Breast epithelium (tissue), 4 donors: ENCODE results near the gene NOTCH3. TPM values are rescaled to one million over a fixed set of nuclear protein-coding genes. Genes with fewer than 3 reads are reported as not detected.

ENCODE experiments used
- DNase-seq, 2 donors: peaks; one replicate each; pipeline ENCODE4 v3.0.0-alpha.2; 2019; ENCODE audit warnings: low spot score in 2 of 2
- H3K27ac ChIP-seq, 2 donors: fragments of 200-600 bp; sonication (generic) in 1 of 2; one replicate each; pipeline ENCODE4 v1.5.1; 2016 to 2019; ENCODE audit warnings: mild to moderate bottlenecking in 1 of 2
- H3K27me3 ChIP-seq, 2 donors: fragments of 200-600 bp; sonication (generic) in 1 of 2; one replicate each; pipeline versions ENCODE4 v1.5.1 to v1.6.0; 2017 to 2019; ENCODE audit warnings: control low read depth in 1 of 2, mild to moderate bottlenecking in 1 of 2
- H3K36me3 ChIP-seq: fragments of 200-600 bp; one replicate; pipeline ENCODE4 v1.5.1; 2019
- H3K4me1 ChIP-seq, 2 donors: fragments of 200-600 bp; sonication (generic); one replicate each; pipeline ENCODE4 v1.5.1; 2016 to 2019; ENCODE audit warnings: control low read depth in 1 of 2
- H3K4me3 ChIP-seq, 3 donors: fragments of 200-600 bp; sonication (generic); 1 replicate in 2 of 3; 2 replicates in 1 of 3; pipeline ENCODE4 v1.5.1; 2016 to 2019; ENCODE audit warnings: mild to moderate bottlenecking in 3 of 3, moderate library complexity in 2 of 3
- H3K9me3 ChIP-seq, 2 donors: fragments of 200-600 bp; sonication (generic) in 1 of 2; one replicate each; pipeline ENCODE4 v1.5.1; 2016 to 2019; ENCODE audit warnings: control low read depth in 1 of 2
- POLR2A ChIP-seq: fragments of 450-650 bp; IDR thresholded peaks from one replicate; pipeline ENCODE4 v1.6.1; 2016; ENCODE audit warnings: antibody characterized with exemption, mild to moderate bottlenecking, moderate library complexity
- POLR2AphosphoS5 ChIP-seq, 3 donors: sonication (generic); formaldehyde crosslinking; IDR thresholded peaks; one replicate each; pipeline ENCODE4 v1.6.1; 2017; ENCODE audit warnings: antibody characterized with exemption in 3 of 3
- intact Hi-C: fragments of 100-400 bp; cut with DNase I; formaldehyde crosslinking; loops from one replicate; pipeline ENCODE4 v1.15.1; 2023; ENCODE audit warnings: low total_unique reads
- total RNA-seq, 3 donors: library from RNA; depleted of rRNA; stranded (reverse); fragments of >200 nt; gene quantifications; one replicate each; pipeline ENCODE4 v1.1.0, GENCODE V29; 2016
- TF ChIP-seq, protein P1 (sequence below), 3 donors: fragments of 450-650 bp; IDR thresholded peaks; one replicate each; pipeline ENCODE4 v1.5.1; 2016 to 2017; ENCODE audit warnings: antibody characterized with exemption in 3 of 3, mild to moderate bottlenecking in 3 of 3, moderate library complexity in 3 of 3

Gene NOTCH3
- total RNA-seq, 3 donors from 2014 or later: 22.0 to 36.4 (median 22.7) TPM

- Histone ChIP-seq H3K27me3 (no peaks in the 10 kb centered on the region), H3K27ac (peak overlapping the region in 1 of 2 donors; percentile 9), H3K4me3 (no peak overlapping the region), H3K9me3 (no peaks in the 10 kb centered on the region), H3K36me3 (no peaks in the 10 kb centered on the region), H3K4me1 (no peaks in the 10 kb centered on the region)
- intact Hi-C loops: no loop called here
- TF ChIP-seq POLR2AphosphoS5 (IDR thresholded peaks at IDR 0.05) (no peak), POLR2A (no peak)
- TF ChIP-seq, protein P1, sequence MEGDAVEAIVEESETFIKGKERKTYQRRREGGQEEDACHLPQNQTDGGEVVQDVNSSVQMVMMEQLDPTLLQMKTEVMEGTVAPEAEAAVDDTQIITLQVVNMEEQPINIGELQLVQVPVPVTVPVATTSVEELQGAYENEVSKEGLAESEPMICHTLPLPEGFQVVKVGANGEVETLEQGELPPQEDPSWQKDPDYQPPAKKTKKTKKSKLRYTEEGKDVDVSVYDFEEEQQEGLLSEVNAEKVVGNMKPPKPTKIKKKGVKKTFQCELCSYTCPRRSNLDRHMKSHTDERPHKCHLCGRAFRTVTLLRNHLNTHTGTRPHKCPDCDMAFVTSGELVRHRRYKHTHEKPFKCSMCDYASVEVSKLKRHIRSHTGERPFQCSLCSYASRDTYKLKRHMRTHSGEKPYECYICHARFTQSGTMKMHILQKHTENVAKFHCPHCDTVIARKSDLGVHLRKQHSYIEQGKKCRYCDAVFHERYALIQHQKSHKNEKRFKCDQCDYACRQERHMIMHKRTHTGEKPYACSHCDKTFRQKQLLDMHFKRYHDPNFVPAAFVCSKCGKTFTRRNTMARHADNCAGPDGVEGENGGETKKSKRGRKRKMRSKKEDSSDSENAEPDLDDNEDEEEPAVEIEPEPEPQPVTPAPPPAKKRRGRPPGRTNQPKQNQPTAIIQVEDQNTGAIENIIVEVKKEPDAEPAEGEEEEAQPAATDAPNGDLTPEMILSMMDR (IDR thresholded peaks at IDR 0.05): no peak
- DNase-seq: no peak
Observed at GRCh38 chr19:15212711-15213110, 11.9 kb upstream of the NOTCH3 start.

- Histone ChIP-seq H3K4me1 (no peaks in the 10 kb centered on the region), H3K9me3 (no peaks in the 10 kb centered on the region), H3K4me3 (no peak overlapping the region), H3K36me3 (no peaks in the 10 kb centered on the region), H3K27ac (no peak overlapping the region), H3K27me3 (no peaks in the 10 kb centered on the region)
- DNase-seq: no peak
- intact Hi-C loops: no loop called here
- TF ChIP-seq, protein P1 (IDR thresholded peaks at IDR 0.05): no peak
- TF ChIP-seq POLR2AphosphoS5 (IDR thresholded peaks at IDR 0.05) (no peak), POLR2A (no peak)
Observed at GRCh38 chr19:15210323-15210781, 9.6 kb upstream of the NOTCH3 start.

DNA sequence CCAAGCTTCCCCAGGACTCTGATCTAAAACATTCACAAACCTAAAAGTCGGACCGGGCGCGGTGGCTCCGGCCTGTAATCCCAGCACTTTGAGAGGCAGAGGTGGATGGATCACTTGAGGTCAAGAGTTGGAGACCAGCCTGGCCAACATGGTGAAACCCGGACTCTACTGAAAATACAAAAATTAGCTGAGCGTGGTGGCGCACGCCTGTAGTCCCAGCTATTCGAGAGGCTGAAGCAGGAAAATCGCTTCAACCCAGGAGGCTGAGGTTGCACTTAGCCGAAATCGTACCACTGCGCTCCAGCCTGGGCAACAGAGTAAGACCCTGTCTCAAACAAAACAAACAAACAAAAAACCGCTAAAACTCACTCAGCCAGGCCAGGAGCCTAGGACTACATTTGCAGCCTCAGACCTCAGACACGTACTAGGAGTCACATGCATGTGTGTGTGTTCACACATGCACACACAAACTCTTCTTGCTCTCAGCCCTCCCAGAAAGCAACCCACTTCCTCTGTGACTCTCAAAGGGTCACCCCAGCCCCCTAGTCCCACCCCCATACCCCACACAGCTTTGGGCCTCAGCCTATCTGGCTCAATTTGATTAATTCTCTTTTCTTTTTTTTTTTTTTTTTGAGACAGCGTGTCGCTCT, 704 bp upstream of the NOTCH3 start:
- no peak for TF ChIP-seq POLR2A
- TF ChIP-seq, protein P1 (IDR thresholded peaks at IDR 0.05): no peak
- no peak for TF ChIP-seq POLR2AphosphoS5 (IDR thresholded peaks at IDR 0.05)
- no peak for DNase-seq
- H3K27ac ChIP-seq: peak overlapping the region in 1 of 2 donors; percentile 97
- peak overlapping the region in 2 of 3 donors; percentile 70 to 88 for H3K4me3 ChIP-seq
- H3K4me1 ChIP-seq: peaks cover 0 to 13% of the 10 kb centered on the region in 2 donors
- H3K27me3 ChIP-seq: no peaks in the 10 kb centered on the region
- intact Hi-C loops: no loop called here
- no peaks in the 10 kb centered on the region for H3K9me3 ChIP-seq
- H3K36me3 ChIP-seq: no peaks in the 10 kb centered on the region

GRCh38 chr19:15199661-15200552, 888 bp downstream of the NOTCH3 start:
- no peaks in the 10 kb centered on the region for H3K27me3 ChIP-seq

DNA sequence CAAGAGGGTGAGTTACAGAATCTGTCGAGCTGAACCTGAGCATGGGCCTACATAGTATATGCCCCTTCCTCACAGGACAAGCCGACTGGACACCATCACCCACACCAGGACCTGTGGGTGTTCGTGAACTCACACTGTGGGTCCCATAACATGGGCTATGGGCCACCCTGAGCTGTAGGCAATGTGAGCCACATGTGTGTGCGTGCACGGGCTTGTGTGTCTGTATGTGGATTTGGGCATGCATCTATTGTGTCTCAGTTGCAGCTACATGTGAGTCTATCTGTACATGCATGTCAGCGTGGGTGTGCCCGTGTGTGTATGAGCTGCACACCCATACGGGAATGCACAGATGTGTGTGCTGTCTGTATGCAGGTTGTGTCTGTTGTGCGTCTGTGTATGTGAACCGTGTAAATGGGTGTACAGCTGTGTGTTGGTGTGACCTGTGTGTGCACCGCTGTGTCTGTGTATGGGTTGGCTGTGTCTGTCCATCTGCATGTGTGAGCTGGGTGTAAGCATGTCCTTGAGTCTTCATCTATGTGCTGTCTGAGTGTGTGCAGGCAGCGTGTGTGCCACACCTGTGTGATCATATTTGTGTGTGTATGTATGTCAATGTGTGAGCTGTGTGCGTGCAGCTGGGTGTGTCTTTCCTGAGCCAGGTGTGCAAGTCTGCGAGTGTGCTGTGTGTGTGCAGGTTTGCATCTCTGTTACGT, 1.7 kb downstream of the NOTCH3 start:
- H3K27me3 ChIP-seq: no peaks in the 10 kb centered on the region
- H3K4me3 ChIP-seq: peak overlapping the region; percentile 46 to 88 (median 70)
- peaks cover 0 to 13% of the 10 kb centered on the region in 2 donors for H3K4me1 ChIP-seq
- H3K9me3 ChIP-seq: no peaks in the 10 kb centered on the region
- TF ChIP-seq, protein P1 (IDR thresholded peaks at IDR 0.05): no peak
- TF ChIP-seq POLR2A: no peak
- TF ChIP-seq POLR2AphosphoS5 (IDR thresholded peaks at IDR 0.05): no peak
- intact Hi-C loops: no loop called here
- no peaks in the 10 kb centered on the region for H3K36me3 ChIP-seq
- peak overlapping the region; percentile 91 to 97 for H3K27ac ChIP-seq
- no peak for DNase-seq

More at GRCh38 chr19:15199661-15200552, 888 bp downstream of the NOTCH3 start:
- H3K9me3 ChIP-seq: no peaks in the 10 kb centered on the region
- no peaks in the 10 kb centered on the region for H3K36me3 ChIP-seq
- peak in 1 of 2 donors; percentile 68 for DNase-seq
- H3K4me3 ChIP-seq: peak overlapping the region; percentile 46 to 88 (median 70)
- no peak for TF ChIP-seq POLR2A
- H3K4me1 ChIP-seq: peaks cover 0 to 13% of the 10 kb centered on the region in 2 donors
- intact Hi-C loops: no loop called here
- peak overlapping the region; percentile 91 to 97 for H3K27ac ChIP-seq
